B cell (primary cell): ENCODE results near the gene GMPR2. TPM values are rescaled to one million over a fixed set of nuclear protein-coding genes. Genes with fewer than 3 reads are reported as not detected.

Experiments used
- ATAC-seq: fragments of 200-7000 bp; cut with Tn5 transposase; one replicate; pipeline ENCODE4 v1.10.0; 2021; ENCODE audit warnings: low read depth, mild to moderate bottlenecking, moderate number of reproducible peaks, moderate library complexity
- CTCF ChIA-PET: fragments of 350-600 bp; sonication (Branson Sonifier 250); formaldehyde crosslinking; loops from one replicate; lab custom pipeline; 2021; ENCODE audit warnings: antibody characterized with exemption, inconsistent platforms; lab: Charles Lee
- POLR2A ChIA-PET: fragments of 350-600 bp; sonication (Branson Sonifier 250); formaldehyde crosslinking; loops from one replicate; lab custom pipeline; 2021; ENCODE audit warnings: antibody characterized with exemption; lab: Charles Lee
- DNase-seq: peaks from one replicate; pipeline ENCODE4 v3.0.0; 2013
- H2AFZ ChIP-seq: 2 replicates; pipeline ENCODE4 v1.6.1; 2012; ENCODE audit warnings: mild to moderate bottlenecking, low read depth, low read length; ENCODE audit not compliant: insufficient read depth, poor library complexity, severe bottlenecking
- H3K27ac ChIP-seq, 2 donors: 1 replicate in 1 of 2; 2 replicates in 1 of 2; pipeline ENCODE4 v1.5.1; 2012 to 2013; ENCODE audit warnings: low read length in 2 of 2, mild to moderate bottlenecking in 2 of 2, moderate library complexity in 1 of 2
- H3K27me3 ChIP-seq, 4 experiments: fragments of 200-600 bp in 1 of 4; sonication (generic) in 1 of 4; replicated peaks in 1 of 4; 1 replicate in 2 of 4; 2 replicates in 2 of 4; pipeline versions ENCODE4 v1.6.1 to v1.7.0; 2013 to 2016; ENCODE audit warnings: low read length in 3 of 4, mild to moderate bottlenecking in 2 of 4, mixed read lengths in 1 of 4, moderate library complexity in 1 of 4; ENCODE audit not compliant: insufficient read depth in 4 of 4, control insufficient read depth in 3 of 4; ENCODE audit errors: control extremely low read depth in 1 of 4
- H3K36me3 ChIP-seq, 2 experiments: replicated peaks in 1 of 2; 1 replicate in 1 of 2; 2 replicates in 1 of 2; pipeline versions ENCODE4 v1.6.1 to v1.7.1; 2013; ENCODE audit warnings: low read length in 1 of 2; ENCODE audit not compliant: insufficient read depth in 2 of 2, control insufficient read depth in 1 of 2; ENCODE audit errors: control extremely low read depth in 1 of 2, extremely low read depth in 1 of 2
- H3K4me1 ChIP-seq, 2 donors: fragments of 200-600 bp in 1 of 2; sonication (generic) in 1 of 2; 1 replicate in 1 of 2; 2 replicates in 1 of 2; pipeline versions ENCODE4 v1.5.1 to v1.6.1; 2013 to 2017; ENCODE audit warnings: low read length in 2 of 2; ENCODE audit not compliant: control insufficient read depth in 2 of 2, insufficient read depth in 2 of 2
- H3K4me2 ChIP-seq: replicated peaks from 2 replicates; pipeline ENCODE3; 2012; ENCODE audit warnings: mild to moderate bottlenecking, low read depth, low read length; ENCODE audit not compliant: poor library complexity, severe bottlenecking
- H3K4me3 ChIP-seq, 5 experiments: fragments of 200-600 bp in 1 of 5; sonication (generic) in 1 of 5; 1 replicate in 3 of 5; 2 replicates in 2 of 5; pipeline versions ENCODE4 v1.5.1 to v1.7.0; 2011 to 2016; ENCODE audit warnings: low read length in 4 of 5, mild to moderate bottlenecking in 4 of 5, low read depth in 2 of 5, control low read depth in 1 of 5, moderate library complexity in 1 of 5; ENCODE audit not compliant: insufficient read depth in 1 of 5; ENCODE audit errors: control extremely low read depth in 1 of 5, extremely low read depth in 1 of 5
- H3K79me2 ChIP-seq: fragments of 200-600 bp; sonication (generic); one replicate; pipeline ENCODE4 v1.6.0; 2016; ENCODE audit warnings: low read length; ENCODE audit not compliant: control insufficient read depth, insufficient read depth
- H3K9ac ChIP-seq: fragments of 200-600 bp; sonication (generic); 2 replicates; pipeline ENCODE4 v1.6.1; 2017; ENCODE audit warnings: mild to moderate bottlenecking, low read length, moderate library complexity
- H3K9me3 ChIP-seq, 3 donors: one replicate each; pipeline versions ENCODE4 v1.6.1 to v1.7.1; 2013; ENCODE audit warnings: low read length in 2 of 3; ENCODE audit not compliant: control insufficient read depth in 2 of 3, insufficient read depth in 1 of 3; ENCODE audit errors: control extremely low read depth in 1 of 3
- H4K20me1 ChIP-seq: 2 replicates; pipeline ENCODE4 v1.6.0; 2012; ENCODE audit warnings: mild to moderate bottlenecking, low read length; ENCODE audit not compliant: insufficient read depth, control insufficient read depth, poor library complexity, severe bottlenecking
- H3K27ac Mint-ChIP-seq: one replicate; pipeline ENCODE4 v1.8.0; 2021; ENCODE audit warnings: mixed read lengths
- H3K27me3 Mint-ChIP-seq: one replicate; pipeline ENCODE4 v1.8.0; 2021; ENCODE audit warnings: mixed read lengths
- H3K4me1 Mint-ChIP-seq: one replicate; pipeline ENCODE4 v1.8.0; 2021; ENCODE audit warnings: mixed read lengths
- H3K4me3 Mint-ChIP-seq: one replicate; pipeline ENCODE4 v1.8.0; 2021; ENCODE audit warnings: mixed read lengths
- H3K9me3 Mint-ChIP-seq: one replicate; pipeline ENCODE4 v1.8.0; 2022; ENCODE audit warnings: mixed read lengths; ENCODE audit not compliant: insufficient read depth
- CTCF ChIP-seq: fragments of 200-600 bp; IDR thresholded peaks from one replicate; pipeline ENCODE4 v1.8.0; 2022; ENCODE audit warnings: antibody characterized with exemption, mild to moderate bottlenecking
- EZH2 ChIP-seq: IDR thresholded peaks from 2 replicates; pipeline ENCODE4 v1.6.1; 2012; ENCODE audit warnings: borderline replicate concordance, low read depth, mild to moderate bottlenecking, moderate library complexity, low read length; ENCODE audit not compliant: insufficient read depth, poor library complexity, severe bottlenecking
- WGBS: methylation state at CpG from one replicate; pipeline ENCODE4 v1.1.5; 2013; ENCODE audit warnings: missing lambda C conversion rate; ENCODE audit not compliant: insufficient coverage; 5-methylcytosine and 5-hydroxymethylcytosine counted together
- intact Hi-C: fragments of 100-400 bp; cut with micrococcal nuclease; formaldehyde crosslinking; loops from one replicate; pipeline ENCODE4 v1.10.0; 2022
- polyA plus RNA-seq: library from polyadenylated mRNA; depleted of rRNA; stranded (reverse); fragments of >200 nt; gene quantifications from 2 replicates; pipeline ENCODE4 v1.2.3, GENCODE V29; 2012
- total RNA-seq, 2 donors: library from RNA; stranded (reverse); fragments of 120-200 nt in 1 of 2; gene quantifications; 1 replicate in 1 of 2; 2 replicates in 1 of 2; pipeline versions ENCODE4 v1.2.3 to v1.2.4, GENCODE V29; 2013 to 2022

GMPR2 gene
- total and polyA plus RNA-seq, 2 donors (not counting 1 experiment from before 2014, with no cell fraction given): 39.7 to 58.7 TPM

GRCh38 chr14:24269368-24269767 is 36.6 kb downstream of the GMPR2 start:
- TF ChIP-seq CTCF: no peak
- TF ChIP-seq EZH2: no peak
- ATAC-seq (no peak), DNase-seq (no peak)
- Histone ChIP-seq H2AFZ (no peak overlapping the region), H3K36me3 (peaks cover 0 to 39% of the 10 kb centered on the region in 2 experiments), H3K9ac (no peak overlapping the region), H3K4me2 (no peak overlapping the region), H3K4me3 (no peak overlapping the region), H3K27me3 (no peaks in the 10 kb centered on the region), H3K79me2 (peaks cover 11% of the 10 kb centered on the region), H3K4me1 (peaks cover 29 to 35% of the 10 kb centered on the region in 2 donors), H4K20me1 (no peaks in the 10 kb centered on the region), H3K9me3 (no peaks in the 10 kb centered on the region), H3K27ac (no peak overlapping the region)
- 91% methylated on average over 8 of the region's 8 CpGs for WGBS
- Mint-ChIP-seq H3K9me3 (no peaks in the 10 kb centered on the region), H3K27ac (peak overlapping the region; percentile 15), H3K4me3 (peak overlapping the region; percentile 37), H3K4me1 (peaks cover 40% of the 10 kb centered on the region), H3K27me3 (no peaks in the 10 kb centered on the region)
- ChIA-PET POLR2A (interaction anchor here (2.9 kb wide), 1 partner anchor 27 kb away, joined by 51 read pairs; the partner anchor contains the start of gene TINF2), CTCF (interaction anchor here (1.0 to 4.2 kb wide), 8 partner anchors 22 to 55 kb away, joined by 3 to 40 read pairs (median 21); partner anchors contain the start of genes CHMP4A, CIDEB, LTB4R and LTB4R2)
- intact Hi-C loops: no loop called here

GRCh38 chr14:24269910-24270536 is 37.3 kb downstream of the GMPR2 start:
- Histone ChIP-seq H2AFZ (no peak overlapping the region), H3K4me1 (peaks cover 32 to 39% of the 10 kb centered on the region in 2 donors), H3K9ac (no peak overlapping the region), H4K20me1 (no peaks in the 10 kb centered on the region), H3K36me3 (peaks cover 0 to 35% of the 10 kb centered on the region in 2 experiments), H3K27me3 (no peaks in the 10 kb centered on the region), H3K4me2 (no peak overlapping the region), H3K9me3 (no peaks in the 10 kb centered on the region), H3K4me3 (no peak overlapping the region), H3K79me2 (peaks cover 12% of the 10 kb centered on the region), H3K27ac (no peak overlapping the region)
- H3K4me1 Mint-ChIP-seq: peaks cover 41% of the 10 kb centered on the region
- no peaks in the 10 kb centered on the region for H3K9me3 Mint-ChIP-seq
- TF ChIP-seq CTCF (no peak), EZH2 (no peak)
- ATAC-seq (no peak), DNase-seq (no peak)
- CTCF ChIA-PET: interaction anchor here (1.0 to 4.2 kb wide), 14 partner anchors 10 to 178 kb away, joined by 3 to 40 read pairs (median 8); partner anchors contain the start of genes CHMP4A, CIDEB, IRF9 and LTB4R
- POLR2A ChIA-PET: interaction anchor here (1.4 to 2.9 kb wide), 4 partner anchors 10 to 160 kb away, joined by 5 to 51 read pairs (median 8); partner anchors contain the start of genes CBLN3, KHNYN and TINF2
- H3K4me3 Mint-ChIP-seq: peak overlapping the region; percentile 94
- no peaks in the 10 kb centered on the region for H3K27me3 Mint-ChIP-seq
- 98% methylated on average over 8 of the region's 14 CpGs for WGBS
- peak overlapping the region; percentile 37 for H3K27ac Mint-ChIP-seq
- intact Hi-C loops: loop anchor here (2.0 to 10.0 kb wide), 3 partner anchors 63 to 125 kb away; partner anchors contain the start of genes EMC9, PSME2, RNF31 and TM9SF1
